ENCODE data around the gene GPR17. TPM values are rescaled to one million over a fixed set of nuclear protein-coding genes. Genes with fewer than 3 reads are reported as not detected.

GPR17 gene
- total and polyA plus RNA-seq, 8 donors: 0.24 to 3.6 (median 1.1) TPM

- peaks cover 0 to 20% of the 10 kb centered on the region in 2 donors for H3K36me3 ChIP-seq
- no peak for TF ChIP-seq CTCF (IDR thresholded peaks at IDR 0.05)
- DNase-seq: no peak
- no peak overlapping the region for H3K4me3 ChIP-seq
- H3K27ac ChIP-seq: peak overlapping the region; percentile 72 to 92
- H3K27me3 ChIP-seq: no peaks in the 10 kb centered on the region
- intact Hi-C loops (cut with DNase I): no loop called here
- no peak for ATAC-seq
- no peaks in the 10 kb centered on the region for H3K9me3 ChIP-seq
- peaks cover 17 to 78% of the 10 kb centered on the region in 2 donors for H3K4me1 ChIP-seq
Measured at GRCh38 chr2:127636248-127637235, 9.4 kb upstream of the GPR17 start.

GRCh38 chr2:127637236-127637630, 8.7 kb upstream of the GPR17 start:
- intact Hi-C loops (cut with DNase I): no loop called here
- no peak overlapping the region for H3K4me3 ChIP-seq
- ATAC-seq: no peak
- peak overlapping the region; percentile 72 to 92 for H3K27ac ChIP-seq
- H3K36me3 ChIP-seq: peaks cover 0 to 20% of the 10 kb centered on the region in 2 donors
- H3K27me3 ChIP-seq: no peaks in the 10 kb centered on the region
- H3K4me1 ChIP-seq: peaks cover 17 to 78% of the 10 kb centered on the region in 2 donors
- no peak for DNase-seq
- TF ChIP-seq CTCF (IDR thresholded peaks at IDR 0.05): no peak
- no peaks in the 10 kb centered on the region for H3K9me3 ChIP-seq

GRCh38 chr2:127637725-127638252, 8.2 kb upstream of the GPR17 start:
- intact Hi-C loops (cut with DNase I): no loop called here
- peak in 2 of 4 donors; percentile 64 to 74 for DNase-seq
- TF ChIP-seq CTCF (IDR thresholded peaks at IDR 0.05): no peak
- Histone ChIP-seq H3K4me1 (peaks cover 17 to 83% of the 10 kb centered on the region in 2 donors), H3K9me3 (no peaks in the 10 kb centered on the region), H3K36me3 (peaks cover 0 to 20% of the 10 kb centered on the region in 2 donors), H3K4me3 (no peak overlapping the region), H3K27ac (peak overlapping the region; percentile 72 to 92), H3K27me3 (no peaks in the 10 kb centered on the region)
- peak; percentile 48 for ATAC-seq

GRCh38 chr2:127638361-127639110, 7.4 kb upstream of the GPR17 start:
- H3K4me3 ChIP-seq: no peak overlapping the region
- DNase-seq (peak in 1 of 4 donors; percentile 38), ATAC-seq (no peak)
- peaks cover 0 to 20% of the 10 kb centered on the region in 2 donors for H3K36me3 ChIP-seq
- TF ChIP-seq CTCF (IDR thresholded peaks at IDR 0.05): no peak
- H3K27ac ChIP-seq: peak overlapping the region; percentile 72 to 92
- intact Hi-C loops (cut with DNase I): no loop called here
- no peaks in the 10 kb centered on the region for H3K27me3 ChIP-seq
- no peaks in the 10 kb centered on the region for H3K9me3 ChIP-seq
- peaks cover 17 to 80% of the 10 kb centered on the region in 2 donors for H3K4me1 ChIP-seq

Measured in left lung (tissue), 10 donors.